ENCODE measurements around the gene PPFIBP2. TPM values are rescaled to one million over a fixed set of nuclear protein-coding genes. Genes with fewer than 3 reads are reported as not detected.

PPFIBP2 gene
- total and polyA plus RNA-seq, 2 of the 13 experiments (the other 11 are each of a cell fraction or from before 2014, with no cell fraction given), result 15.0 to 52.5 TPM

- TF ChIP-seq ZNF30 (CRISPR knock-in tag; IDR thresholded peaks at IDR 0.05) (no peak), ZNF749 (CRISPR knock-in tag; IDR thresholded peaks at IDR 0.05; ENCODE audit: borderline replicate concordance) (no peak), ZNF512 (CRISPR knock-in tag; IDR thresholded peaks at IDR 0.05) (no peak), SMAD1 (CRISPR knock-in tag; IDR thresholded peaks at IDR 0.05; ENCODE audit: borderline replicate concordance, low read depth) (no peak), HDAC6 (IDR thresholded peaks at IDR 0.05; ENCODE audit: low read depth, low read length) (no peak), ARNT2 (CRISPR knock-in tag; IDR thresholded peaks at IDR 0.05; ENCODE audit: low read depth) (no peak), ZNF17 (CRISPR knock-in tag; IDR thresholded peaks at IDR 0.05) (no peak), LRRFIP1 (CRISPR knock-in tag; conservative IDR thresholded peaks at IDR 0.05) (no peak), GPN1 (CRISPR knock-in tag; IDR thresholded peaks at IDR 0.05; ENCODE audit: borderline replicate concordance) (no peak), ZFAT (CRISPR knock-in tag; conservative IDR thresholded peaks at IDR 0.05) (no peak), ZNF180 (CRISPR knock-in tag; IDR thresholded peaks at IDR 0.05; ENCODE audit: borderline replicate concordance, low read depth) (no peak), ZNF441 (CRISPR knock-in tag; IDR thresholded peaks at IDR 0.05; ENCODE audit: borderline replicate concordance) (no peak), ZNF883 (CRISPR knock-in tag; IDR thresholded peaks at IDR 0.05; ENCODE audit: not compliant biosample characterization) (peak; percentile 35), ZNF672 (CRISPR knock-in tag; IDR thresholded peaks at IDR 0.05) (no peak), PAWR (CRISPR knock-in tag; IDR thresholded peaks at IDR 0.05; ENCODE audit: borderline replicate concordance) (no peak), PBX3 (CRISPR knock-in tag; IDR thresholded peaks at IDR 0.05; ENCODE audit: borderline replicate concordance) (no peak), CREB1 (IDR thresholded peaks at IDR 0.05) (no peak), CREB1 (CRISPR knock-in tag; IDR thresholded peaks at IDR 0.05) (no peak), ZNF513 (CRISPR knock-in tag; conservative IDR thresholded peaks at IDR 0.05) (no peak), GABPB1 (CRISPR knock-in tag; IDR thresholded peaks at IDR 0.05) (0 out of 2 replicates have a peak, but pooled peaks have one; percentile 13), FOXP1 (IDR thresholded peaks at IDR 0.05) (no peak), FOXP1 (CRISPR knock-in tag; IDR thresholded peaks at IDR 0.05) (no peak), SMARCC2 (IDR thresholded peaks at IDR 0.05) (no peak)
Measured at GRCh38 chr11:7665473-7666291, 151.9 kb downstream of the PPFIBP2 start (continued).
